GM19372 (cell line): ENCODE results near the gene PANK4.
"Not testable (repeated sequence)": the region's sequence is repeated elsewhere in the genome, so short reads cannot be mapped to it uniquely, and the experiment has no call there.

Experiments
- ATAC-seq: cut with Tn5 transposase; IDR thresholded peaks from one replicate; pipeline ENCODE4 v1.9.1; 2021; ENCODE audit warnings: mild to moderate bottlenecking, low read depth, moderate library complexity; ENCODE audit not compliant: unreplicated experiment

PANK4 gene

DNA sequence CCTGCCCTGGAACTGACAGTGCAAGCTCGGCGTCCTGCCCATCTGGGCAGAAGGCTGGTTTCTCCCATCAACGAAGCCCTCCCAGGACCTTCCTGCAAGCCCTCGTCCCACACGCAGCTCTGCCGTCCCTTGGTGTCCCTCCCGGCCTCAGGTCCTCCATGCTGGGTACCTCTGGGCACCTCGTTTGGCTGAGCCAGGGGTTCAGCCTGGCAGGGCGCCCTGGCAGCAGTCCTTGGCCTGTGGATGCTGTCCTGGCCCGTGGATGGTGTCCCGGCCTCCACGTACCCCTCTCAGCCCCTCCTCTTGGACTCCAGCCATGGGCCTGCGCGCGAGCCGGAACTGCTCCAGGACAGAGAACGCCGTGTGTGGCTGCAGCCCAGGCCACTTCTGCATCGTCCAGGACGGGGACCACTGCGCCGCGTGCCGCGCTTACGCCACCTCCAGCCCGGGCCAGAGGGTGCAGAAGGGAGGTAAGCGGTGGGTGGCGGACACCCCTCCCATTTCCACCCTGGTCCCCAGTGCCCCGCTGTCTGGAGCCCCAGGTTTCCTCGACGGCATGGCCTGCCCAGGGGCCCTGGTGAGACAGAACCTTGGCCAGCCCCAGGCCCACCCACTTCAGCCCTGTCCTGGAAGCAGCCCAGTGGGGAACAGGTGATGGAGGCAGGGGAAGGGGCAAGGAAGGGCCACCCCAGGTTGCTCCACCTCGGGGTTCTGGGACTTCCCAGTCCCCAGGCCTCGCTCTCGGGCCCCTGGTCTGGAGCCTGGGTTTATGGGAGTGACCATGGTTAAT lies 33.3 kb upstream of the PANK4 start:
- ATAC-seq, result no peak

DNA sequence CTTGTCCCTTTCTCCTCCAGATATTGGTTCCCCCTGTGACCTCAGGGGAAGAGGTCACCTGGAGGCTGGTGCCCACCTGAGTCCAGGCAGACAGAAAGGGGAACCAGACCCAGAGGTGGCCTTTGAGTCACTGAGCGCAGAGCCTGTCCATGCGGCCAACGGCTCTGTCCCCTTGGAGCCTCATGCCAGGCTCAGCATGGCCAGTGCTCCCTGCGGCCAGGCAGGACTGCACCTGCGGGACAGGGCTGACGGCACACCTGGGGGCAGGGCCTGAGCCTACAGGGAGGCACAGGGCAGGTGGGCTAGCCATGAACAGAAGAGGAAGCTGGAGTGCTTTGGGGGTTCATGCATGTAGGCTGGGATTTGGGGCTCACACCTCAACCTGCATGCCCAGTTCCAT lies 32.5 kb upstream of the PANK4 start:
- ATAC-seq, result no peak

DNA sequence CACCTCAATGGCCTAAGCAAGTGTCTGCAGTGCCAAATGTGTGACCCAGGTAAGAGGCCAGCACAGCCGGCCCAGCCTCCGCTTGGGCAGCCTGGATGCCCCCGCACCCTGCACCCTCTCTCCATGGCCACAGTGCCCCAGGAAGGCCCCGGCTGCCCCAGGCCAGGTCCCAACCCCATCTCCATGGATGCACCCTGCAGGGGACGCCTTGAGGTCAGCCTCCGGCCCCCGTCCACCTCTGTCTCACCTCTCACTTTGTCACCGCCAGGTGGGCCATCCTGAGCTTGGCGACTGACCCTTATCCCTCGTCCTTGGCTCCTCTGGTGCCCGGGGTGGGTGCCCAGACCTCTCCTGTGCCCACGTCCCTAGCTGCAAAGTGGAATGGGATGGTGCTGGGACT lies 32.0 kb upstream of the PANK4 start:
- ATAC-seq, result no peak

DNA sequence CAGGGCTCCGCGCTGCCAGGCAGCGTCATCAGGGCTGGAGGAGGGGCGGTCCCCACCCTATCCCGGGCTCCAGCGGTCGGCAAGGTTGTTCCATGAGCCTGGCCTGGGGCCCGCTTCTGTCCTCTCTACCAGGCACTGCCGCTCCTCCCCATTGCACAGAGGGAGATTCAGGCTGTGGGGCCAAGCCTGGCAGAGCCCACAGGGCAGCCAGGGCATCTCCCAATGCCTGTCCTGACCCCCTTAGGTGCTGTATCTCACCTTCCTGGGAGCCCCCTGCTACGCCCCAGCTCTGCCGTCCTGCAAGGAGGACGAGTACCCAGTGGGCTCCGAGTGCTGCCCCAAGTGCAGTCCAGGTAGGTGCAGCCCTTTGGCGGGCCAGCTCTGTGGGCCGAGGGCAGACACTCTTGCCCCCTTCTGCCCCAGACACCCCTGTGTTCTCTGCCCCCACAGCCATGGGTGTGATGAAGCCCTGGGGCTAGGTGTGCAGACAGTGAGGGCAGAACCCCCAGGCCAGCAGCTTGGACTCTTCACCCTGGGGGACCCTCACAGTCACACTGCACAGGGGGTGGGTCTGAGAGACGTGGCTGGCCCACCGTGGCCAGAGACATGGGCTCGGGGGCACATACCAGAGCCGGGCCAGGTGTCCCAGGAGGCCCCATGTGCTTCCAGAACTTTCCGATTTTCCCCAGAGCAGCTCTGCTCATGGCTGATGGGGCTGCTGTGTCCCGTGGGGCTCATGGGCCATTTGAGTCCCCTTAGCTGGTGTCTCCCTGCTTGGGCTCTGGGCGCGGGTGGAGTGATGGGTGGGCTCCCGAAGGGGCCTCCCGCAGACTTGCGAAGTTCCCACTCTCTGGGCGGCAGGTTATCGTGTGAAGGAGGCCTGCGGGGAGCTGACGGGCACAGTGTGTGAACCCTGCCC lies 31.3 kb upstream of the PANK4 start:
- no peak for ATAC-seq

- ATAC-seq, result peak; percentile 27
These were observed 30.5 kb upstream of the PANK4 start for GRCh38 chr1:2556678-2557481.

DNA sequence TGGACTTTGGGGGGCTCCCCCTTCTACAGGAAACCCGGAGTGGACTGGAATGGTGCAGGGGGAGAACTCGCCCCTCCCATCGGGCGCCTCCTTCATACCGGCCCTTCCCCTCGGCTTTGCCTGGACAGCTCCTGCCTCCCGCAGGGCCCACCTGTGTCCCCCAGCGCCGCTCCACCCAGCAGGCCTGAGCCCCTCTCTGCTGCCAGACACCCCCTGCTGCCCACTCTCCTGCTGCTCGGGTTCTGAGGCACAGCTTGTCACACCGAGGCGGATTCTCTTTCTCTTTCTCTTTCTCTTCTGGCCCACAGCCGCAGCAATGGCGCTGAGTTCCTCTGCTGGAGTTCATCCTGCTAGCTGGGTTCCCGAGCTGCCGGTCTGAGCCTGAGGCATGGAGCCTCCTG lies 29.9 kb upstream of the PANK4 start, which contains the start of gene TNFRSF14:
Gene TNFRSF14 (plus strand): TSS at position 95 of the 401 bp plus-strand sequence. CDS start 294 bp downstream, at position 389.
- peak; percentile 39 for ATAC-seq

DNA sequence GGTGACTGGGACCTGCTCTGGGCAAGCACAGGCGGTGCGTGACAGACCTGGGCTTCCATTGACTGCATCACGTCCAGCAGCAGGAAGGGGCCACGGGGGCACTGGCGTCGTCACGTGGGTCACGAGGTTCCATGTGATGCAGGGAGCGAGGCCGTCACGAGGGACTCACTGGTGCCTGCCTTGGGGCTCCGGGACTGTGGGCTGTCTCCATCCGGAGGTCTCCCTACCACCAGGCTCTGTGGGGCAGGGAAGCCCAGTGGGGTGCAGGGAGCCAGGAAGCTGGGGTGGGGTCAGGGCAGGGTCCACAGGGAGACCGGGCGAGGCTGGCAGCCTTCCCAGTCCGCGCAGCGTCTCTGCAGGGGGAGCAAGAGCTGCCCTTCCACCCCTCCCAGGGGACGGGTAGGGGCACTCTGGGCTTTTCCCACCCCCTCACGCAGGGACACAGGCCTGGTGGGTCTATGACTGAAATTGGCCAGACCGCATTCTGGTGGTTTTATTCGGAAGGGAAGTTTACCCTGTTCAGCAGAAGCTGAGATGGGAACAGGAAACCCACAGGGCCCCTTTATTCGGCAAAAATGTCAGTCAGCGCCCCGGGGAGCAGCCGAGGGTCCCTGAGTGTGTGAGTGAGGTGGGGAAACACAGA lies 29.4 kb upstream of the PANK4 start:
- ATAC-seq, result peak; percentile 34

DNA sequence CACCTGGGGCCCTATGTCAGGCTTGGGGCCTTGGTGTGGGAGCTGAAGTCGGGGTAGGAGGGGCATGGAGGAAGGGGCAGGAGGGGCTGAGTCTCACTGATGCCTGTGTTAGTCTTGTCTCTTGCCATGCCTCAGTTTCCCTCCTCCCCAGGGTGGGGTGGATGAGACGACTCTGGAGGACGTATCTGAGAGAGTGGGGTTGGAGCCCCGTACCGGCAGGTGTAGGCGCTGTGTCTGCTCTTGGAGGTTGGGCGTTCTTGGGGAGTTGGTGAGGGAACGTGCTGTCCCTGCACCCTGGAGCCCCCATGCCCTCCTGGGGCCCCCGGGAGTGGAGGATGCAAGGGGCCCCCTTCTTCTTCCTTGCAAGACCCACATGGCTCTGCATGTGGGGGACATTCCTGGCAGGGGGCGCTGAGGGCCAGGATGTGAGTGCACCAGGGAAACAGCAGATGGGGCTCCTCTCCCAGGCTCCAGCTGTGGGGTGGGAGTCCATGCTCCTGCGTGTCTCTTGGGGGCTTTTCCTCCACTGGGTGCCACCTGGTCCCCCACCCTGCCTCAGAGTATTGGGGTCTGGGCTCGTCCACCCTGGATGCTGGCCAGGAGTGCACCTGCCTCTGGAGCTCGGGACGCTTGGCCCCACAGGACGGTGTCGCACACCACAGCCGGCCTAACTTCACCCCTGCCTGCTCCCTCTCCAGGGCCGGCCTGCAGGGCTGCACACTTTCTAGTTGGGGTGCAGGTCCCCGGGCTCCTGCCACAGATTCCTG lies 28.4 kb upstream of the PANK4 start:
- ATAC-seq, result no peak

DNA sequence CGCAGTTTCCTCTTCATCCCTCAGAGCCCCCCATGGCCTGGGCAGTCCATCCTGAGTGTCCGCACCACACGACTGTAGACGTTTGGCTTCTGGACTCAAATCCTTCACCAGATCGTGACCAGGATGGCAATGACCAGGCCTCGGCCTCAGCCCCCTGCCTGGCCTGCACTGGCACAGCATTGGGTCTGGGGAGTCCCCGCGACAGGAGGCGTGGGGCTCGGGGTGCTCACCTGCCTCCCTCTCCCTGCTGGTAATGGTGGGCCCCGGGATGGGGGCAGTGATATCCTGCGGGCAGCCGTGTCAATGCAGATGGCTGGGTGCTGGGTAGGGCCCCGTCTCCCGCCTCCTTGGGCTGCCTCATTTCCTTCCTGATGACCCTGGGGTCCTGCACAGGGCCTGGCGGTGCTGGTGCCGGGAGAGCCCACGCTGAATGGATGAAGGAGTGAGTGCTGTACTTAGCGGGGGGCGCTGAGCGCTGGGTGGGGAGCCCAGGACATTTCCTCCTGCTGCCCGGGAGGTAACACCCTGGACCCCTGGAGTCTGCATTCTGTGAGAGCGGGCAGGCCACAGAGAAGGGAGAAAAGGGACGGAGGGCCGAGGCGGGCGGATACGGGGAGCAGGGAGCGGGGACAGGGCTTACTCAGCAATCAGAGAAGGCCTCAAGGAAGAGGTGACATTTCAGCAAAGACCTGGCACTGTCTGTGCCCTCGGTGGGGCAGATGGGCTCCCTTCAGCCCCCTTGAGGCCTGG lies 27.6 kb upstream of the PANK4 start:
- no peak for ATAC-seq

DNA sequence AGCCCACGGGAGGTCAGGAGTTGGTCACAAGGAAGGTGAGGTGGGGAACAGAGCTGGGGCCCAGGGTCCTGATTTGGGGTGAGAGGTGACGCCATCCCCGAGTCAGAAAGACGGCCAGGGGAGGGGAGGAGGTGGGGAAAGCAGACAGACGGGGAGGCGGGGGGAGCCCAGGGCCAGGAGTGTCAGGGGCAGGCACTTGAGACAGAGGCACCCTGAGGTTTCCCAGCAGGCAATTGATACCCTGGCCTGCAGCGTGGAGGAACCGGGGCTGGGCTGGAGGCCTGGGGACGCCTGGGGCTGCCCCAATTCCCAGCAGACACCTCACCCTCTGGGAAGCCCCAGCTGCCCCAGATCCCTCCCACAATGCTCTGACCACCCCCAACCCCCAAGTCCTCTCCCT lies 26.7 kb upstream of the PANK4 start:
- ATAC-seq, result not testable (repeated sequence)

GRCh38 chr1:2552189-2552588 lies 25.8 kb upstream of the PANK4 start:
- ATAC-seq, result no peak

GRCh38 chr1:2551544-2551943 lies 25.1 kb upstream of the PANK4 start:
- not testable (repeated sequence) for ATAC-seq

GRCh38 chr1:2550309-2550861 lies 24.0 kb upstream of the PANK4 start:
- not testable (repeated sequence) for ATAC-seq

DNA sequence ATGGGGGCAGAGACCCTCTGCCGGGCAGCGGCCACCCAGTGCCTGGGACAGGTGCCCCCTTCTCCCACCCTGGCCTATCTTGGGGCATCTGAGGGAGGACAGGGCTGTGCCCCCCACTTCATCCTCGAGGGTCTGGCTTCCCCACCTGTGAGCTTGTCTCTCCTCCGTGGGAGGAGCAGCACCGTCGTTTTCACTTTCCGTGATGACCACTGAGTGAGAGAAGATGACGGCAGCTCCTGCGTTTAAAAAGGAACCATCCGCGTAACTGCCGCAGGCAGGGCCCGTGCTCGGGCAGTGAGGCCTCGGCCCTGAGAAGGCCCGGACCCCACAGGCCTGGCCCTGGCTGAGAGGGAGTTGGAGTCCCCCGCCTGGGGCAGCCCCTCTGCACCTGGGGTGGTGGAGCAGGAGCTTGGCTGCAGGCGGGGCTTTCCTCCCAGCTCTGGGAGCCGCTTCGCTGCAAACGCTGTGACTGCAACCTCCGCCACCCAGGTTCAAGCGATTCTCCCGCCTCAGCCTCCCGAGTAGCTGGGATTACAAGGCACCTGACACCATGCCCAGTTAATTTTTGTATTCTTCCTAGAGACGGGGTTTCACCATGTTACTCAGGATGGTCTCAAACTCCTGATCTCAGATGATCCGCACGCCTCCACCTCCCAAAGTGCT lies 23.1 kb upstream of the PANK4 start:
- not testable (repeated sequence) for ATAC-seq

DNA sequence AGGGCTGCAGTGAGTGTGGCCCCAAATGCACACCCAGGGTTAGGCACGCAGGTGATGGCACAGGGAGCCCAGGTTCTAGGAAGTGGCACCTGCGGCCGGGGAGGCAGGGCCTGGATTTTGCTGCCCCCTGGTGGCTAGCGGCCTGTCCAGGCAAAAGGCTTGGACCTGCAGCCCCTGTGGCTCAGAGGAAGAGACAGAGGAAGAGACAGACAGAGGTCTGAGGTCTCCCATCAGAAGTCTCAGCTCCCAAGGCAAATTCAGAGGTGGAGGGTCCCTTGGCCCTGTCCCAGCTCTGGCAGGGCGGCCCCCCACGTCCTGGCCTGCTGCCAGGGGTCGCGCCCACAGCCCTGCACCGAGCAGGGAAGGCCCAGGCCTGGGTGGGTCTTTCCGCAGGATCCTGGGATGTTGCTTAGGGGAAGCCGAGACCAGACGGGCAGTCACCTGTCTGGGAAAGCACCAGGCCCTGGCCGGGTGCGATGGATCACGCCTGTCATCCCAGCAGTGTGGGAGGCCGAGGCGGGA lies 21.7 kb upstream of the PANK4 start:
- ATAC-seq, result no peak

- ATAC-seq, result no peak
These were observed 21.0 kb upstream of the PANK4 start for GRCh38 chr1:2547210-2548067.
